Right atrium auricular region (tissue), 2 donors: ENCODE data around the gene TMF1. TPM values are rescaled to one million over a fixed set of nuclear protein-coding genes. Genes with fewer than 3 reads are reported as not detected.

Experiments used
- DNase-seq: peaks from one replicate; pipeline ENCODE4 v3.0.0-alpha.2; 2019; ENCODE audit warnings: low spot score
- H3K27ac ChIP-seq, 2 donors: fragments of 200-600 bp; sonication (generic); 1 replicate in 1 of 2; 2 replicates in 1 of 2; pipeline ENCODE4 v1.5.1; 2016 to 2019
- H3K27me3 ChIP-seq, 2 donors: fragments of 200-600 bp; sonication (generic); one replicate each; pipeline versions ENCODE4 v1.5.1 to v1.6.0; 2017 to 2019
- H3K36me3 ChIP-seq: fragments of 200-600 bp; sonication (generic); one replicate; pipeline ENCODE4 v1.5.1; 2016
- H3K4me1 ChIP-seq, 2 donors: fragments of 200-600 bp; sonication (generic); one replicate each; pipeline versions ENCODE4 v1.5.1 to v1.6.0; 2017 to 2019
- H3K4me3 ChIP-seq, 2 donors: fragments of 200-600 bp; sonication (generic); 1 replicate in 1 of 2; 2 replicates in 1 of 2; pipeline ENCODE4 v1.5.1; 2017 to 2019; ENCODE audit warnings: mild to moderate bottlenecking in 1 of 2, moderate library complexity in 1 of 2
- H3K9me3 ChIP-seq, 2 donors: fragments of 200-600 bp; sonication (generic); one replicate each; pipeline ENCODE4 v1.5.1; 2019
- CTCF ChIP-seq, 2 donors: fragments of 200-600 bp; sonication (generic); IDR thresholded peaks; one replicate each; pipeline ENCODE4 v1.5.1; 2019; ENCODE audit warnings: antibody characterized with exemption in 2 of 2
- total RNA-seq, 2 donors: library from RNA; depleted of rRNA; stranded (reverse); fragments of >200 nt; gene quantifications; one replicate each; pipeline ENCODE4 v1.1.0, GENCODE V29; 2016

Gene TMF1
- total RNA-seq, 2 donors from 2014 or later: 15.6 to 21.3 TPM

DNA sequence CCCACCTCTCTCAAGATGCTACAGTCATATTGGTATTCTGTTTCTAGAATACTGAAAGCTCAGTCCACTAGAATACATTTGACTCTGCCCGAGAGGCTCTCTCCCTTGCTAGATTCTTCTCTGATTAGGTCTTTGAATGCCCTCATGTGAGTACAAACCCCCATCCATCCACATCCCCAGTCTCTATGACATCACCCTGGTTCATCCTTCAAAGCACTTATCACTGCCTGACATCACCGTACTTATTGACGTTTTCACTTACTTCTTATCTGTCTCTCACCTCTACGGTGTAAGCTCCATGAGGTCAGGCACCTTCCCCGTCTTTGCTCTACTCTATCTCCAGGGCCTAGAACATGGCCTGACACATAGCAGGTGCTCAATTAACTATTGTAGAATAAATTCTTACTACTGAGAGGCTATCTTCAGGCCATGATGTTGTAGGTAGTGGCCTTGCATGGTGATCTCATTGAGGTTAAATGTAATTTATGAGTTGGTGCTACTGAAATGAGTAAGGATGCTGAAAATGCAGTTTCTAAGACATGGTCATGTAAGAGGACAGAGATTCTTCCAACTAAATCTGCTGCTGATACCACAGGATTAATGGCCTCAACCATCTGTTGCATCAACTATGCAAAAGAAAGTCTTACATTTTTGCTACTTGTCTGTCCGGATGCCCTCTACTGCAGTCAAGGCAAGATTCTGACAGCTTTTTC is 65.5 kb downstream of the TMF1 start:
- no peaks in the 10 kb centered on the region for H3K4me1 ChIP-seq
- no peaks in the 10 kb centered on the region for H3K27me3 ChIP-seq
- no peak overlapping the region for H3K27ac ChIP-seq
- no peak for DNase-seq
- peaks cover 83% of the 10 kb centered on the region for H3K36me3 ChIP-seq
- no peak for TF ChIP-seq CTCF (IDR thresholded peaks at IDR 0.05)
- H3K4me3 ChIP-seq: no peak overlapping the region
- no peaks in the 10 kb centered on the region for H3K9me3 ChIP-seq

- no peak for TF ChIP-seq CTCF (IDR thresholded peaks at IDR 0.05)
- H3K27me3 ChIP-seq: no peaks in the 10 kb centered on the region
- no peak overlapping the region for H3K4me3 ChIP-seq
- H3K4me1 ChIP-seq: no peaks in the 10 kb centered on the region
- no peaks in the 10 kb centered on the region for H3K9me3 ChIP-seq
- H3K27ac ChIP-seq: no peak overlapping the region
- peaks cover 89% of the 10 kb centered on the region for H3K36me3 ChIP-seq
- no peak for DNase-seq
Measured at GRCh38 chr3:68985146-68985790, 66.9 kb downstream of the TMF1 start.

- no peak overlapping the region for H3K27ac ChIP-seq
- no peaks in the 10 kb centered on the region for H3K9me3 ChIP-seq
- H3K4me1 ChIP-seq: no peaks in the 10 kb centered on the region
- H3K27me3 ChIP-seq: no peaks in the 10 kb centered on the region
- no peak overlapping the region for H3K4me3 ChIP-seq
- H3K36me3 ChIP-seq: peaks cover 99% of the 10 kb centered on the region
- TF ChIP-seq CTCF (IDR thresholded peaks at IDR 0.05): no peak
- DNase-seq: no peak
Measured at GRCh38 chr3:68984011-68984530, 68.1 kb downstream of the TMF1 start.

DNA sequence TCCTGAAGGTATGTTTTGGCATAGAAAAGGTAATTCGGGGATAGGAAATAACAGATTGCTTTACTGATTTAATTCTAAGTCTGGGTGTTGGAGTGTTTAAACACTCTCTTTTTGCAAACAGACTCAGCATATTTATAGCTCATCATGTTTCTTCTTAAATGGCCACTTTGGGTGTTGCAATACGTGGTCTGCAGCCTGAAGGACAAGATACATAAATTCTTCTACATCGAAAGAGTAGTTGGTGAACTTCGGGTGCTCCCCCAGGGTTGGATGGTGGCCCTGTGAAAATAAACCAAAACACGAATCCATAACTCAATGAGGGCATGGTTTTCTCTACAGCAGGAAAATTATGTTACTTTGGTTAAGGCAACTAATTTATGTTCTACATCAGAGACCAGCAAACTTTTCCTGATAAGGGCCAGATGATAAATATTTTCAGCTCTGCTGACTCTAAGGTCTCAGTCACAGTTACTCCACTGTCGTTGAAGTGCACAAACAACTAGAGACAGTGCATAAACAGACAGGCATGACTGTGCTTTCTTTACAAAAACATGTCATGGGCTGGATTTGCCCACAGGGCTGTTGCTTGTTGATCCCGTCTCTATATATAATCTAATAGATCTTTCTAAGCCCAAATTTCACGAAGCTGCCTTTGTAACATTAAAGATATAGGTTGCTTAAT is 74.5 kb downstream of the TMF1 start:
- no peaks in the 10 kb centered on the region for H3K9me3 ChIP-seq
- peaks cover 70% of the 10 kb centered on the region for H3K36me3 ChIP-seq
- H3K27ac ChIP-seq: no peak overlapping the region
- H3K4me3 ChIP-seq: no peak overlapping the region
- TF ChIP-seq CTCF (IDR thresholded peaks at IDR 0.05): no peak
- no peak for DNase-seq
- no peaks in the 10 kb centered on the region for H3K27me3 ChIP-seq
- H3K4me1 ChIP-seq: no peaks in the 10 kb centered on the region

- no peak for DNase-seq
- Histone ChIP-seq H3K27me3 (no peaks in the 10 kb centered on the region), H3K9me3 (no peaks in the 10 kb centered on the region), H3K4me3 (no peak overlapping the region), H3K27ac (no peak overlapping the region), H3K36me3 (peaks cover 41% of the 10 kb centered on the region), H3K4me1 (no peaks in the 10 kb centered on the region)
- no peak for TF ChIP-seq CTCF (IDR thresholded peaks at IDR 0.05)
Measured at GRCh38 chr3:68974711-68975110, 77.4 kb downstream of the TMF1 start.
